CD4-positive, alpha-beta memory T cell (primary cell): ENCODE data around the gene FOXP4. TPM values are rescaled to one million over a fixed set of nuclear protein-coding genes. Genes with fewer than 3 reads are reported as not detected.

Experiments
- CTCF ChIA-PET: fragments of 350-600 bp; sonication (Branson Sonifier 250); formaldehyde crosslinking; loops from one replicate; lab custom pipeline; 2021; ENCODE audit warnings: inconsistent platforms; ENCODE audit not compliant: partially characterized antibody; lab: Charles Lee
- POLR2A ChIA-PET: fragments of 350-600 bp; sonication (Branson Sonifier 250); formaldehyde crosslinking; loops from one replicate; lab custom pipeline; 2021; ENCODE audit not compliant: partially characterized antibody; lab: Charles Lee
- DNase-seq, 5 donors: peaks; one replicate each; pipeline versions ENCODE4 v3.0.0 to v3.0.0-alpha.2; 2020 to 2022; ENCODE audit warnings: mixed read lengths in 1 of 5
- H3K27ac ChIP-seq: one replicate; pipeline ENCODE4 v1.7.0; 2013; ENCODE audit warnings: low read depth, low read length
- H3K27me3 ChIP-seq: 2 replicates; pipeline ENCODE4 v1.7.0; 2013; ENCODE audit warnings: mild to moderate bottlenecking, low read length, moderate library complexity; ENCODE audit not compliant: insufficient read depth
- H3K36me3 ChIP-seq: 2 replicates; pipeline ENCODE4 v1.7.0; 2013; ENCODE audit warnings: mild to moderate bottlenecking, low read length, moderate library complexity; ENCODE audit not compliant: insufficient read depth
- H3K4me1 ChIP-seq: 2 replicates; pipeline ENCODE4 v1.7.0; 2013; ENCODE audit warnings: mild to moderate bottlenecking, low read length, moderate library complexity; ENCODE audit not compliant: insufficient read depth
- H3K4me3 ChIP-seq, 2 donors: one replicate each; pipeline ENCODE4 v1.7.0; 2013; ENCODE audit warnings: low read length in 2 of 2, mild to moderate bottlenecking in 1 of 2
- H3K9me3 ChIP-seq, 2 donors: one replicate each; pipeline ENCODE4 v1.7.0; 2013; ENCODE audit warnings: low read length in 2 of 2, control low read depth in 1 of 2; ENCODE audit not compliant: control insufficient read depth in 1 of 2
- H3K27ac Mint-ChIP-seq, 7 donors: one replicate each; pipeline ENCODE4 v1.8.0; 2020 to 2021; ENCODE audit warnings: mixed read lengths in 7 of 7, mild to moderate bottlenecking in 6 of 7, inconsistent platforms in 3 of 7, moderate library complexity in 3 of 7
- H3K27me3 Mint-ChIP-seq, 2 donors: one replicate each; pipeline ENCODE4 v1.8.0; 2020 to 2021; ENCODE audit warnings: mixed read lengths in 2 of 2
- H3K36me3 Mint-ChIP-seq, 2 donors: one replicate each; pipeline ENCODE4 v1.8.0; 2020 to 2021; ENCODE audit warnings: mixed read lengths in 2 of 2, inconsistent platforms in 1 of 2, mild to moderate bottlenecking in 1 of 2
- H3K4me1 Mint-ChIP-seq, 4 donors: one replicate each; pipeline ENCODE4 v1.8.0; 2020 to 2021; ENCODE audit warnings: mixed read lengths in 4 of 4, mild to moderate bottlenecking in 1 of 4
- H3K4me3 Mint-ChIP-seq, 8 donors: one replicate each; pipeline ENCODE4 v1.8.0; 2020 to 2021; ENCODE audit warnings: mixed read lengths in 8 of 8, mild to moderate bottlenecking in 7 of 8, moderate library complexity in 6 of 8, inconsistent platforms in 3 of 8
- H3K9me3 Mint-ChIP-seq, 8 donors: one replicate each; pipeline ENCODE4 v1.8.0; 2020 to 2021; ENCODE audit warnings: mixed read lengths in 8 of 8, mild to moderate bottlenecking in 5 of 8, inconsistent platforms in 3 of 8, moderate library complexity in 1 of 8
- intact Hi-C: fragments of 100-400 bp; cut with micrococcal nuclease; formaldehyde crosslinking; loops from one replicate; pipeline ENCODE4 v1.15.1; 2023
- polyA plus RNA-seq, 2 donors: library from polyadenylated mRNA; unstranded; fragments of 300-500 nt; fragmentation: Illumina TruSeq; gene quantifications; one replicate each; pipeline ENCODE4 v1.2.3, GENCODE V29; 2021
- total RNA-seq, 2 experiments: library from RNA; stranded (reverse); gene quantifications; one replicate each; pipeline ENCODE4 v1.2.3, GENCODE V29; 2021

Gene FOXP4
- total and polyA plus RNA-seq, 4 experiments from 2014 or later: 0.08 to 7.8 (median 4.5) TPM

DNA sequence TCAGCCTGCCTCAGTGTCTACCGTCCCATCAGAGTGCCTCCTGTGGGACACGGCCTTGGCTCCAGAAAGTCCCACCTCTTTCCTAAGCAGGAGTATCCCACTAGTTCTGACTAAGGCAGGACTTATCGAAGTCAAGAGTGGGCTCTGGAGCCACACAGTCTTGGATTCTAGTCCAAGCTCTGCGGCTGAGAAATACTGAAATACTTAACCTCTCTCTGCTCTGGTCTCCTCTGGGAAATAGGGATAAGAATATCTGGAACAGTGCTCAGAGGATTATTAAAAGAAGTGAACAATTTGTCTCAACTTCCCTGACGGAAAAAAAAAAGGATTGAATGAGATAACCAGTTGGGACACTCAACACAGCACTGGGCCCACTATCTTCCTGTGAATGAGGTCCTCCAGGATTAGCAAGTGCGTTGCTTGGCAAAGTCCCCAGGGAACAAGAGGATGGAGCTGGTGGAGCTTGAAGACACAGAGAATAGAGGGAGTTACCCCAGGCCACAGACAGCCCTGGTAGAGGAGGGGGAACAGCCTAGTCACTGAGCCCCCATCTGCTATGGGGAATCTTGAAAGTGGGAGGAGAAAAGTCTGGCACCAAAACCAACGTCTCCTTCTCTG lies 34.6 kb upstream of the FOXP4 start:
- Histone ChIP-seq H3K27me3 (peaks cover 3% of the 10 kb centered on the region), H3K36me3 (no peaks in the 10 kb centered on the region), H3K4me1 (no peaks in the 10 kb centered on the region), H3K9me3 (no peaks in the 10 kb centered on the region), H3K27ac (no peak overlapping the region), H3K4me3 (no peak overlapping the region)
- intact Hi-C loops: no loop called here
- no peaks in the 10 kb centered on the region for H3K4me1 Mint-ChIP-seq
- no peak for DNase-seq
- H3K4me3 Mint-ChIP-seq: no peak overlapping the region
- ChIA-PET CTCF (no interaction called here), POLR2A (no interaction called here)
- no peaks in the 10 kb centered on the region for H3K36me3 Mint-ChIP-seq
- no peaks in the 10 kb centered on the region for H3K9me3 Mint-ChIP-seq
- H3K27me3 Mint-ChIP-seq: peaks cover 13 to 16% of the 10 kb centered on the region in 2 donors
- H3K27ac Mint-ChIP-seq: no peak overlapping the region

- no peak overlapping the region for H3K4me3 Mint-ChIP-seq
- H3K4me1 Mint-ChIP-seq: no peaks in the 10 kb centered on the region
- no peak for DNase-seq
- H3K27me3 ChIP-seq: no peaks in the 10 kb centered on the region
- POLR2A ChIA-PET: no interaction called here
- H3K36me3 Mint-ChIP-seq: no peaks in the 10 kb centered on the region
- H3K27ac Mint-ChIP-seq: no peak overlapping the region
- intact Hi-C loops: no loop called here
- no peaks in the 10 kb centered on the region for H3K9me3 Mint-ChIP-seq
- CTCF ChIA-PET: no interaction called here
- no peaks in the 10 kb centered on the region for H3K36me3 ChIP-seq
- no peaks in the 10 kb centered on the region for H3K9me3 ChIP-seq
- no peak overlapping the region for H3K4me3 ChIP-seq
- H3K4me1 ChIP-seq: no peaks in the 10 kb centered on the region
- peaks cover 10 to 12% of the 10 kb centered on the region in 2 donors for H3K27me3 Mint-ChIP-seq
- no peak overlapping the region for H3K27ac ChIP-seq
Measured at GRCh38 chr6:41512146-41512701, 34.0 kb upstream of the FOXP4 start.

GRCh38 chr6:41515995-41516394 lies 30.2 kb upstream of the FOXP4 start:
- Mint-ChIP-seq H3K4me3 (no peak overlapping the region), H3K9me3 (no peaks in the 10 kb centered on the region), H3K36me3 (no peaks in the 10 kb centered on the region), H3K27me3 (peaks cover 3 to 5% of the 10 kb centered on the region in 2 donors), H3K4me1 (no peaks in the 10 kb centered on the region), H3K27ac (no peak overlapping the region)
- ChIA-PET POLR2A (no interaction called here), CTCF (interaction anchor here (1.1 kb wide), 1 partner anchor 54 kb away, joined by 4 read pairs; no protein-coding TSS in a partner anchor)
- Histone ChIP-seq H3K9me3 (no peaks in the 10 kb centered on the region), H3K36me3 (no peaks in the 10 kb centered on the region), H3K27me3 (no peaks in the 10 kb centered on the region), H3K27ac (no peak overlapping the region), H3K4me1 (no peaks in the 10 kb centered on the region), H3K4me3 (no peak overlapping the region)
- intact Hi-C loops: no loop called here
- no peak for DNase-seq

- Histone ChIP-seq H3K9me3 (no peaks in the 10 kb centered on the region), H3K36me3 (no peaks in the 10 kb centered on the region), H3K27ac (no peak overlapping the region), H3K4me1 (no peaks in the 10 kb centered on the region), H3K4me3 (no peak overlapping the region), H3K27me3 (no peaks in the 10 kb centered on the region)
- Mint-ChIP-seq H3K4me1 (no peaks in the 10 kb centered on the region), H3K4me3 (no peak overlapping the region), H3K9me3 (no peaks in the 10 kb centered on the region), H3K27ac (no peak overlapping the region), H3K27me3 (peaks cover 7 to 8% of the 10 kb centered on the region in 2 donors), H3K36me3 (no peaks in the 10 kb centered on the region)
- CTCF ChIA-PET: interaction anchor here (1.8 kb wide), 1 partner anchor 93 kb away, joined by 5 read pairs; no protein-coding TSS in a partner anchor
- no peak for DNase-seq
- intact Hi-C loops: no loop called here
- POLR2A ChIA-PET: no interaction called here
Measured at GRCh38 chr6:41518118-41518517, 28.1 kb upstream of the FOXP4 start.

DNA sequence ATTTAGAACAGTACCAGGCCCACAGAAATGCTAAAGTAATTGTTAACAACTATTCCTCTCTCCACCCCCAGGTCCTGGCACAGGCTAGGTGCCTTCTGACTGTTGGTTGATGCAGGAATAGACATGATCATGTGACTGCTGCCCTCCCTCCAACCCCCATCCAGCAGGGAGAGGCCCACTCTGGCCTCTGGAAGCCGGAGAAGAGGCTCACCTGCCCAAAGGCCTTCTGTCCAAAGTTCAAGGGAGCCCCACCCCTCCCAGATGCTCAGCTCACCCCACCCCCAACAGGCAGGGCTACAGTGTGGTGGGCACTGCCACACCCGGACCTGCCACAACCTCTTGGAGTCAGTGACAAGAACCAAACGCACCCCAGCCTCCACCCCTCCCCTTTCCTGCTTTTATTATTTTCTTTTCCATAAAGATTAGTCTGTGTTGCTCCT lies 26.9 kb upstream of the FOXP4 start:
- POLR2A ChIA-PET: no interaction called here
- no peaks in the 10 kb centered on the region for H3K4me1 ChIP-seq
- no peak overlapping the region for H3K27ac Mint-ChIP-seq
- H3K9me3 Mint-ChIP-seq: no peaks in the 10 kb centered on the region
- no peaks in the 10 kb centered on the region for H3K36me3 ChIP-seq
- H3K27me3 ChIP-seq: no peaks in the 10 kb centered on the region
- peaks cover 10% of the 10 kb centered on the region in 2 donors for H3K27me3 Mint-ChIP-seq
- no peak overlapping the region for H3K4me3 ChIP-seq
- no peak for DNase-seq
- no peaks in the 10 kb centered on the region for H3K36me3 Mint-ChIP-seq
- no peaks in the 10 kb centered on the region for H3K9me3 ChIP-seq
- CTCF ChIA-PET: interaction anchor here (1.8 kb wide), 1 partner anchor 95 kb away, joined by 5 read pairs; no protein-coding TSS in a partner anchor
- H3K27ac ChIP-seq: no peak overlapping the region
- no peaks in the 10 kb centered on the region for H3K4me1 Mint-ChIP-seq
- no peak overlapping the region for H3K4me3 Mint-ChIP-seq
- intact Hi-C loops: no loop called here

- intact Hi-C loops: no loop called here
- H3K27ac Mint-ChIP-seq: peak overlapping the region in 2 of 7 donors; percentile 35 to 48
- no peaks in the 10 kb centered on the region for H3K27me3 ChIP-seq
- no peaks in the 10 kb centered on the region for H3K9me3 Mint-ChIP-seq
- H3K36me3 Mint-ChIP-seq: no peaks in the 10 kb centered on the region
- H3K27ac ChIP-seq: no peak overlapping the region
- no peaks in the 10 kb centered on the region for H3K4me1 Mint-ChIP-seq
- no peak for DNase-seq
- CTCF ChIA-PET: no interaction called here
- H3K9me3 ChIP-seq: no peaks in the 10 kb centered on the region
- no peak overlapping the region for H3K4me3 ChIP-seq
- H3K27me3 Mint-ChIP-seq: peaks cover 8 to 13% of the 10 kb centered on the region in 2 donors
- POLR2A ChIA-PET: no interaction called here
- no peaks in the 10 kb centered on the region for H3K36me3 ChIP-seq
- H3K4me3 Mint-ChIP-seq: no peak overlapping the region
- H3K4me1 ChIP-seq: no peaks in the 10 kb centered on the region
Measured at GRCh38 chr6:41519745-41520699, 26.2 kb upstream of the FOXP4 start.
